ENCODE data around the gene NR6A1. TPM values are rescaled to one million over a fixed set of nuclear protein-coding genes. Genes with fewer than 3 reads are reported as not detected.
A peak's percentile ranks its signal among the peaks of the same experiment; 100 is the strongest.

The NR6A1 gene
- total RNA-seq, 1 donor from 2014 or later, result 0.56 TPM

- H3K27ac Mint-ChIP-seq (ENCODE audit: unreplicated experiment), result no peak overlapping the region
- peaks cover 27% of the 10 kb centered on the region for H3K4me1 Mint-ChIP-seq (ENCODE audit: unreplicated experiment)
- DNase-seq (ENCODE audit: extremely low spot score, unreplicated experiment), result no peak
- no peaks in the 10 kb centered on the region for H3K27me3 Mint-ChIP-seq (ENCODE audit: unreplicated experiment)
- H3K4me3 Mint-ChIP-seq (ENCODE audit: unreplicated experiment), result no peak overlapping the region
- H3K9me3 Mint-ChIP-seq (ENCODE audit: unreplicated experiment), result no peaks in the 10 kb centered on the region
- TF ChIP-seq CTCF (IDR thresholded peaks at IDR 0.05), result no peak
- no peaks in the 10 kb centered on the region for H3K36me3 Mint-ChIP-seq (ENCODE audit: unreplicated experiment)
Measured at GRCh38 chr9:124625087-124625486, 146.0 kb downstream of the NR6A1 start.

GRCh38 chr9:124624735-124624992 is 146.4 kb downstream of the NR6A1 start:
- Mint-ChIP-seq H3K4me3 (ENCODE audit: unreplicated experiment) (no peak overlapping the region), H3K27ac (ENCODE audit: unreplicated experiment) (no peak overlapping the region), H3K4me1 (ENCODE audit: unreplicated experiment) (peaks cover 27% of the 10 kb centered on the region), H3K36me3 (ENCODE audit: unreplicated experiment) (no peaks in the 10 kb centered on the region), H3K9me3 (ENCODE audit: unreplicated experiment) (no peaks in the 10 kb centered on the region), H3K27me3 (ENCODE audit: unreplicated experiment) (no peaks in the 10 kb centered on the region)
- TF ChIP-seq CTCF (IDR thresholded peaks at IDR 0.05), result no peak
- DNase-seq (ENCODE audit: extremely low spot score, unreplicated experiment), result no peak

- no peaks in the 10 kb centered on the region for H3K36me3 Mint-ChIP-seq (ENCODE audit: unreplicated experiment)
- H3K4me3 Mint-ChIP-seq (ENCODE audit: unreplicated experiment), result no peak overlapping the region
- H3K27me3 Mint-ChIP-seq (ENCODE audit: unreplicated experiment), result no peaks in the 10 kb centered on the region
- H3K9me3 Mint-ChIP-seq (ENCODE audit: unreplicated experiment), result no peaks in the 10 kb centered on the region
- no peak for DNase-seq (ENCODE audit: extremely low spot score, unreplicated experiment)
- TF ChIP-seq CTCF (IDR thresholded peaks at IDR 0.05), result no peak
- no peak overlapping the region for H3K27ac Mint-ChIP-seq (ENCODE audit: unreplicated experiment)
- peaks cover 27% of the 10 kb centered on the region for H3K4me1 Mint-ChIP-seq (ENCODE audit: unreplicated experiment)
Measured at GRCh38 chr9:124623966-124624734, 147.0 kb downstream of the NR6A1 start.

GRCh38 chr9:124622882-124623281 is 148.2 kb downstream of the NR6A1 start:
- TF ChIP-seq CTCF (IDR thresholded peaks at IDR 0.05), result no peak
- H3K4me3 Mint-ChIP-seq (ENCODE audit: unreplicated experiment), result no peak overlapping the region
- no peak overlapping the region for H3K27ac Mint-ChIP-seq (ENCODE audit: unreplicated experiment)
- H3K36me3 Mint-ChIP-seq (ENCODE audit: unreplicated experiment), result no peaks in the 10 kb centered on the region
- no peak for DNase-seq (ENCODE audit: extremely low spot score, unreplicated experiment)
- H3K9me3 Mint-ChIP-seq (ENCODE audit: unreplicated experiment), result no peaks in the 10 kb centered on the region
- peaks cover 27% of the 10 kb centered on the region for H3K4me1 Mint-ChIP-seq (ENCODE audit: unreplicated experiment)
- no peaks in the 10 kb centered on the region for H3K27me3 Mint-ChIP-seq (ENCODE audit: unreplicated experiment)

GRCh38 chr9:124621371-124622328 is 149.5 kb downstream of the NR6A1 start:
- Mint-ChIP-seq H3K27ac (ENCODE audit: unreplicated experiment) (peak overlapping the region; percentile 11), H3K4me1 (ENCODE audit: unreplicated experiment) (peaks cover 29% of the 10 kb centered on the region), H3K4me3 (ENCODE audit: unreplicated experiment) (no peak overlapping the region), H3K27me3 (ENCODE audit: unreplicated experiment) (no peaks in the 10 kb centered on the region), H3K36me3 (ENCODE audit: unreplicated experiment) (no peaks in the 10 kb centered on the region), H3K9me3 (ENCODE audit: unreplicated experiment) (no peaks in the 10 kb centered on the region)
- no peak for DNase-seq (ENCODE audit: extremely low spot score, unreplicated experiment)
- no peak for TF ChIP-seq CTCF (IDR thresholded peaks at IDR 0.05)
